ENCODE results near the gene SEL1L. TPM values are rescaled to one million over a fixed set of nuclear protein-coding genes. Genes with fewer than 3 reads are reported as not detected.

The SEL1L gene
- total RNA-seq, 2 donors from 2014 or later, result 42.2 to 81.4 TPM

DNA sequence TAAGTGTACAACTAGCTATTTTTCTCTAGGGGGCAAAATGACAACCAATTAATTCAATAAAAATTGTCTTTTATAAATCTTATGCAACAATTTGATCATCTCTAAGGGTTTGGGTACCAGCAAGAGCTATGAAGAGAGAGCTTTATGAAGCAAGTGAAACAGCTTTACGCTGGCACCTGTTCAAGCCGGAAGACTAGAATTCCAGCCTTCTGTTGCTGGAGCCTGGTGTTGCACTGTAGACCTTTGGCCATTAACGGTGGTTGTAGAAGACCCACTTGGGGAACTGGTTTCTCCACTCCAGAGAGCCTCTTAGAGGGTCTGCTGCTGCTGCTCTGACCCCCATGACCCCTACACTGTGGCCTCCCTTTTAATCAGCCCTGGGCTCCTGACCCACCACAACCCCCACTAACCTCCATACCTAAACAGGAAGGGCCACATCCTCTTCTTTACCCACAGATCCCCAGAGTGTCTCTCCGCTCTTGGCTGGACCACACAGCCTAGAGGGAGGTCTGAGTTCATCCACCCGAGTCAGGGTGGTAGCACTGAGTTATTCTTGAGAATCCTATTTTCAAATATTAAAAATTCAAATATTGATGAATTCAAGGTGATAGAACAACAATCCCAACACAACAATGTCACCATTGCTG lies 79.0 kb downstream of the SEL1L start:
- no peaks in the 10 kb centered on the region for H3K36me3 ChIP-seq

GRCh38 chr14:81453166-81453766 lies 80.4 kb downstream of the SEL1L start:
- 20% methylated on average over 8 of the region's 8 CpGs for WGBS
- Histone ChIP-seq H3K9me3 (no peaks in the 10 kb centered on the region), H3K27ac (no peak overlapping the region), H3K4me3 (no peak overlapping the region), H3K4me1 (replicated peaks) (no peaks in the 10 kb centered on the region), H3K27me3 (replicated peaks; ENCODE audit: insufficient read depth) (no peaks in the 10 kb centered on the region), H3K36me3 (no peaks in the 10 kb centered on the region)
- DNase-seq (ENCODE audit: low spot score), result peak; percentile 50
- intact Hi-C loops (cut with DNase I), result loop anchor here (2.0 kb wide), 1 partner anchor 184 kb away; no protein-coding TSS in a partner anchor
- no peak for TF ChIP-seq POLR2A (IDR thresholded peaks at IDR 0.05)
- TF ChIP-seq, protein P1, sequence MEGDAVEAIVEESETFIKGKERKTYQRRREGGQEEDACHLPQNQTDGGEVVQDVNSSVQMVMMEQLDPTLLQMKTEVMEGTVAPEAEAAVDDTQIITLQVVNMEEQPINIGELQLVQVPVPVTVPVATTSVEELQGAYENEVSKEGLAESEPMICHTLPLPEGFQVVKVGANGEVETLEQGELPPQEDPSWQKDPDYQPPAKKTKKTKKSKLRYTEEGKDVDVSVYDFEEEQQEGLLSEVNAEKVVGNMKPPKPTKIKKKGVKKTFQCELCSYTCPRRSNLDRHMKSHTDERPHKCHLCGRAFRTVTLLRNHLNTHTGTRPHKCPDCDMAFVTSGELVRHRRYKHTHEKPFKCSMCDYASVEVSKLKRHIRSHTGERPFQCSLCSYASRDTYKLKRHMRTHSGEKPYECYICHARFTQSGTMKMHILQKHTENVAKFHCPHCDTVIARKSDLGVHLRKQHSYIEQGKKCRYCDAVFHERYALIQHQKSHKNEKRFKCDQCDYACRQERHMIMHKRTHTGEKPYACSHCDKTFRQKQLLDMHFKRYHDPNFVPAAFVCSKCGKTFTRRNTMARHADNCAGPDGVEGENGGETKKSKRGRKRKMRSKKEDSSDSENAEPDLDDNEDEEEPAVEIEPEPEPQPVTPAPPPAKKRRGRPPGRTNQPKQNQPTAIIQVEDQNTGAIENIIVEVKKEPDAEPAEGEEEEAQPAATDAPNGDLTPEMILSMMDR (IDR thresholded peaks at IDR 0.05), result peak; percentile 74 to 90 (median 84)

More for the DNA sequence above, 79.0 kb downstream of the SEL1L start:
- TF ChIP-seq POLR2AphosphoS5 (IDR thresholded peaks at IDR 0.05) (no peak), POLR2A (IDR thresholded peaks at IDR 0.05) (no peak)
- TF ChIP-seq, protein P1 (IDR thresholded peaks at IDR 0.05), result no peak
- Histone ChIP-seq H3K4me1 (replicated peaks) (no peaks in the 10 kb centered on the region), H3K9me3 (no peaks in the 10 kb centered on the region), H3K27me3 (replicated peaks; ENCODE audit: insufficient read depth) (no peaks in the 10 kb centered on the region), H3K4me3 (no peak overlapping the region), H3K27ac (no peak overlapping the region)
- WGBS, result 81% methylated on average over 5 of the region's 5 CpGs
- DNase-seq (ENCODE audit: low spot score), result no peak
- intact Hi-C loops (cut with DNase I), result no loop called here

DNA sequence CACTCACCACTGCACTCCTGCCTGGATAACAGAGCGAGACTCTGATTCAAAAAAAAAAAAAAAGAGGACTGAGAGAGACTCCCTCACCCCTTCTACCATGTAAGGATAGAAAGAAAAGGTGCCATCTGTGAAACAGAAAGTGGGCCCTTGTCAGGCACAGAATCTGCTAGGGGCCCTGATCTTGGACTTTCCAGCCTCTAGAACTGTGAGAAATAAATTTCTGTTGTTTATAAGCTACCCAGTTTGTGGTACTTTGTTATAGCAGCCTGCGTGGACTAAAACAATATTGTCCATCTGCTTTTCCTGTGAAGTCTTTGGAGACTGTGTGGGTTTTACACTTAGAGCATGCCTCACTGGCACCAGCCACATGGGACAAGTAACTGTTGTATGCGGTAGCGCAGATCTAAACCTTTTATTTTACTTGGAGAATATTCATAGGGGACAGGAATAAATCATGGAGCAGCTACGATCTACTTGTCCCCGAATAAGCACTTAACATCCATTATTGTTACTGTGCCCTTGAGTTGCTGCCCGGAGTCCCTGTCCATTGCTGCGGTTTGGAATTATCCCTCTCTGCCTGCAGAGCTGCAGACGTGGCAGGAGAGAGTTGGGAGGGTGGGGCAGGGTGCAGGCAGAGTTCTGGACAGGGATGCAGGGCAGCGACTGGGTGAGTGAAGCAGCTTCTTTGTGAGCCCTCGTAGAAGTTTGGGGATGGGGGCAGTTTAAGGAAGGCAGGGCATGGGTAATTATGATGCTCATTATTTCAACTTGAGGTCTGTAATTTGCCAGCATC lies 81.1 kb downstream of the SEL1L start:
- H3K27me3 ChIP-seq (replicated peaks; ENCODE audit: insufficient read depth), result no peaks in the 10 kb centered on the region
- H3K27ac ChIP-seq, result no peak overlapping the region
- H3K36me3 ChIP-seq, result no peaks in the 10 kb centered on the region
- H3K4me3 ChIP-seq, result no peak overlapping the region
- WGBS, result 68% methylated on average over 11 of the region's 11 CpGs
- H3K9me3 ChIP-seq, result no peaks in the 10 kb centered on the region
- no peak for DNase-seq (ENCODE audit: low spot score)
- TF ChIP-seq POLR2AphosphoS5 (IDR thresholded peaks at IDR 0.05) (no peak), POLR2A (IDR thresholded peaks at IDR 0.05) (no peak)
- TF ChIP-seq, protein P1 (IDR thresholded peaks at IDR 0.05), result no peak
- intact Hi-C loops (cut with DNase I), result loop anchor here (2.0 kb wide), 1 partner anchor 184 kb away; no protein-coding TSS in a partner anchor
- no peaks in the 10 kb centered on the region for H3K4me1 ChIP-seq (replicated peaks)

- 91% methylated on average over 3 of the region's 3 CpGs for WGBS
- TF ChIP-seq POLR2A (IDR thresholded peaks at IDR 0.05) (no peak), POLR2AphosphoS5 (IDR thresholded peaks at IDR 0.05) (no peak)
- TF ChIP-seq, protein P1 (IDR thresholded peaks at IDR 0.05), result no peak
- Histone ChIP-seq H3K27me3 (replicated peaks; ENCODE audit: insufficient read depth) (no peaks in the 10 kb centered on the region), H3K36me3 (no peaks in the 10 kb centered on the region), H3K4me3 (no peak overlapping the region), H3K4me1 (replicated peaks) (no peaks in the 10 kb centered on the region), H3K9me3 (no peaks in the 10 kb centered on the region), H3K27ac (no peak overlapping the region)
- intact Hi-C loops (cut with DNase I), result no loop called here
- no peak for DNase-seq (ENCODE audit: low spot score)
Measured at GRCh38 chr14:81450976-81451375, 82.7 kb downstream of the SEL1L start.
